Colonic mucosa (tissue), 4 donors: ENCODE data around the gene BCAS3. TPM values are rescaled to one million over a fixed set of nuclear protein-coding genes. Genes with fewer than 3 reads are reported as not detected.

Source experiments
- DNase-seq: peaks from one replicate; pipeline ENCODE4 v3.0.0-alpha.2; 2020
- H3K27ac ChIP-seq: fragments of 200-600 bp; one replicate; pipeline ENCODE4 v1.8.0; 2021
- H3K27me3 ChIP-seq: fragments of 200-600 bp; one replicate; pipeline ENCODE4 v1.8.0; 2021
- H3K36me3 ChIP-seq: fragments of 200-600 bp; one replicate; pipeline ENCODE4 v1.8.0; 2021
- H3K4me1 ChIP-seq: fragments of 200-600 bp; one replicate; pipeline ENCODE4 v1.8.0; 2021; ENCODE audit warnings: mild to moderate bottlenecking
- H3K4me3 ChIP-seq: fragments of 200-600 bp; one replicate; pipeline ENCODE4 v1.8.0; 2021
- H3K9ac ChIP-seq, 2 donors: one replicate each; pipeline ENCODE4 v1.7.0; 2013; ENCODE audit warnings: control low read depth in 2 of 2, low read depth in 2 of 2, low read length in 2 of 2
- H3K9me3 ChIP-seq: fragments of 200-600 bp; one replicate; pipeline ENCODE4 v1.8.0; 2021
- CTCF ChIP-seq: fragments of 200-600 bp; IDR thresholded peaks from one replicate; pipeline ENCODE4 v1.8.0; 2022; ENCODE audit warnings: antibody characterized with exemption, mild to moderate bottlenecking
- intact Hi-C: fragments of 100-400 bp; cut with DNase I; formaldehyde crosslinking; loops from one replicate; pipeline ENCODE4 v1.14.1; 2022
- total RNA-seq, 2 donors: library from RNA; stranded (reverse); fragmentation: NEBNext Ultra II Directional in 1 of 2; extraction: Animal tissue kit (Norgen Biotek cat#: 25700) in 1 of 2; gene quantifications; one replicate each; pipeline ENCODE4 v1.2.1, GENCODE V29; 2021
- donor health status: healthy.
- donor health status: DM: no; HTN: no; CAD: no.
- donor health status: DM: no; HTN: no; CAD: no.

BCAS3 gene
- total RNA-seq, 2 donors from 2014 or later: 11.0 to 17.8 TPM

DNA sequence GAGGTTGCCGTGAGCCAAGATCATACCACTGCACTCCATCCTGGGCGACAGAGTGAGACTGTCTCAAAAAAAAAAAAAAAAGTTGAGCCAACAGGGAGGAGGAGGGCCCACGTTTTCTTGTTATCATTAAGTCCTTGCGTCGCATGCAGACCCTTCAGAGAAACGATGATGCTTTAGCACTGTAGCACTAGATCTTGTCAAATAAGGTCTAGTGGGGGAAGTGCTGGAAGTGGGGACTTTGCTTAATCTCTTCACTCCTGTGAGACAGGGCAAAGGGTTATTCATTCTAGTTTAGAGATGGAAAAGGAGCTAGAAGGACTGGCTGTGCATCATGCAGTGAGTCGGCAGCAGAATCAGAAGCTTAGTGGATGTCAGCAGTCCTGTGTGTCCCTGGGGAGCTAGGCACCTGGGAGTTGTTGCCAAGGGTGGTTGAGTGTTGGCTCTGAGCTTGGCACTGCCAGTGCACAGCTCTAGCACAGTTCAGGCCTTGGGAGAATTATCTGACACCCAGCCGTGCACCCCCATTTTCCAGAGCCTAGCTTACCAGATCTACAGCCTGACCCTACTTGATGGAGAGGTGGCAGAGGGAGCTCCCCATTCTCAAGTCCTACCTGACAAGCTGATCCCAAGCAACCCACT lies 688.5 kb downstream of the BCAS3 start:
- H3K36me3 ChIP-seq: no peaks in the 10 kb centered on the region
- intact Hi-C loops: no loop called here
- H3K9ac ChIP-seq: no peak overlapping the region
- no peak for TF ChIP-seq CTCF
- DNase-seq: no peak
- no peaks in the 10 kb centered on the region for H3K27me3 ChIP-seq
- no peaks in the 10 kb centered on the region for H3K9me3 ChIP-seq
- H3K4me1 ChIP-seq: no peaks in the 10 kb centered on the region
- no peak overlapping the region for H3K4me3 ChIP-seq
- no peak overlapping the region for H3K27ac ChIP-seq

DNA sequence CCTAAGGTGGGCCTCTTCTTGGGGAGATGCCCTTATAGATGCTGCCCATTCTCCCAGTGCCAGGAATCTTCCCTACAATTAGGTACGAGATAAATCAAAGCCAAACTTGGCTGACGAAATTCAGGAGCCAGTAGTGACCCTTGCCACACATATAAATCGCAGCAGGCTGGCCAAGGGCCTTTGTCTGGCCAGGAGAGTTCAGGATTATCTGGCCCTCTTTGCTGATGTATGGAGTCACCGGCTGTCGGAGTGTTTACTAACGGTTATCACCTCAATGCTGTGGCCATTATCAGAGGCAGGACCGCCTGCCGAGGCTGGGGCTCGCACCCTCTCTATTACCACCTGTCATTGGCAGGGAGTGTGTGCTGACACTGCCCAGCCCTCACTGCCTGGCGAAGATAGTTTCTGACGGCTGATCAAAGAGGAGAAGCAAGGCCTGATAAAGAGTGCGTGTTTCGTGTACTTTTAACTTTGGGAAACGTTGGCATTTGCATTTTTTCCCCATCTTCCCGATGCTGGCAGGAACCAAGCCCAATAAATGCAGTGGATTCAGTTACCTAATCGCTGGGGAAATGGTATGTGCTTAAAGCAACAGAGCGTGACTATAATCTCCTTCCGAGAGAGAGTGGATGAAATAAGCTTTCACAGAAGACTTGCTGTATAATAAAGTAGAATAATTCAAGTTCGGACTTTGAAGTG lies 689.2 kb downstream of the BCAS3 start:
- Histone ChIP-seq H3K4me1 (no peaks in the 10 kb centered on the region), H3K27ac (no peak overlapping the region), H3K9me3 (no peaks in the 10 kb centered on the region), H3K27me3 (no peaks in the 10 kb centered on the region), H3K9ac (no peak overlapping the region), H3K4me3 (no peak overlapping the region), H3K36me3 (no peaks in the 10 kb centered on the region)
- no peak for TF ChIP-seq CTCF
- DNase-seq: no peak
- intact Hi-C loops: no loop called here

- no peak overlapping the region for H3K9ac ChIP-seq
- no peak for DNase-seq
- H3K27ac ChIP-seq: no peak overlapping the region
Measured at GRCh38 chr17:61368049-61368831, 690.6 kb downstream of the BCAS3 start.

GRCh38 chr17:61368832-61369450 lies 691.3 kb downstream of the BCAS3 start:
- no peak overlapping the region for H3K9ac ChIP-seq
- TF ChIP-seq CTCF: no peak
- H3K4me1 ChIP-seq: no peaks in the 10 kb centered on the region
- no peak overlapping the region for H3K4me3 ChIP-seq
- intact Hi-C loops: no loop called here
- H3K27ac ChIP-seq: no peak overlapping the region
- H3K27me3 ChIP-seq: no peaks in the 10 kb centered on the region
- DNase-seq: no peak
- H3K36me3 ChIP-seq: no peaks in the 10 kb centered on the region
- no peaks in the 10 kb centered on the region for H3K9me3 ChIP-seq

More at GRCh38 chr17:61368049-61368831, 690.6 kb downstream of the BCAS3 start:
- Histone ChIP-seq H3K36me3 (no peaks in the 10 kb centered on the region), H3K27me3 (no peaks in the 10 kb centered on the region), H3K4me3 (no peak overlapping the region), H3K4me1 (no peaks in the 10 kb centered on the region), H3K9me3 (no peaks in the 10 kb centered on the region)
- TF ChIP-seq CTCF: no peak
- intact Hi-C loops: no loop called here

DNA sequence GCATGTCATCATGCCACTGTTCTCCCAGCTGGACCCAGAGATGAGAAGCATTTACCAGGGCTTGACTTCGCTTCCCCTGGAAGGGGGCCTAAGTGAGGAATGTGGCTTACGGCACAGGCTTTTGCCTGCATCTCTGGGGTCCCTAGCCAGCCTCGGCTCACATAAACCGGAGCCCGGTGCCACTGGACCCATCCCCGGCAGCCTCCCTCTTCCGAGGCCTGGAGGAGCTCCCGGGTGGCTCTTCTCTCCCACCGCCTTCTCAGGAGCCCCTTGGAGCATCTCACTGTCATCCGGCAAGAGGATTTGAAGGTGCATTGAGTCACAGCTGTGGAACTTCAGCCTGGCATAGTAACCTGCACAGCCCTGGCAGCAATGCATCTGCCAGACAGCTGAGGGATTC lies 692.1 kb downstream of the BCAS3 start:
- intact Hi-C loops: no loop called here
- Histone ChIP-seq H3K4me3 (no peak overlapping the region), H3K36me3 (no peaks in the 10 kb centered on the region), H3K4me1 (no peaks in the 10 kb centered on the region), H3K9ac (no peak overlapping the region), H3K27me3 (no peaks in the 10 kb centered on the region), H3K9me3 (no peaks in the 10 kb centered on the region), H3K27ac (no peak overlapping the region)
- no peak for DNase-seq
- no peak for TF ChIP-seq CTCF
